HG03442 (cell line): ENCODE data around the gene GLT1D1.

Experiments used
- ATAC-seq: cut with Tn5 transposase; IDR thresholded peaks from one replicate; pipeline ENCODE4 v1.9.1; 2021; ENCODE audit warnings: mild to moderate bottlenecking, moderate library complexity; ENCODE audit not compliant: unreplicated experiment

GLT1D1 gene

GRCh38 chr12:128992116-128992515 is 138.8 kb downstream of the GLT1D1 start:
- ATAC-seq, result no peak

GRCh38 chr12:128992550-128992949 is 139.3 kb downstream of the GLT1D1 start:
- ATAC-seq, result no peak

- no peak for ATAC-seq
Measured at GRCh38 chr12:128994856-128995255, 141.6 kb downstream of the GLT1D1 start.

GRCh38 chr12:128995619-128996018 is 142.3 kb downstream of the GLT1D1 start:
- ATAC-seq, result no peak

- no peak for ATAC-seq
Measured at GRCh38 chr12:129001826-129002225, 148.5 kb downstream of the GLT1D1 start.

- ATAC-seq, result no peak
Measured at GRCh38 chr12:129002427-129002826, 149.1 kb downstream of the GLT1D1 start.

- ATAC-seq, result no peak
Measured at GRCh38 chr12:129005416-129005815, 152.1 kb downstream of the GLT1D1 start.

GRCh38 chr12:129005829-129006228 is 152.6 kb downstream of the GLT1D1 start:
- ATAC-seq, result no peak

- ATAC-seq, result no peak
Measured at GRCh38 chr12:129009833-129010622, 156.8 kb downstream of the GLT1D1 start.

GRCh38 chr12:129016159-129016558 is 162.9 kb downstream of the GLT1D1 start:
- ATAC-seq, result no peak

GRCh38 chr12:129025055-129025454 is 171.8 kb downstream of the GLT1D1 start:
- no peak for ATAC-seq

GRCh38 chr12:129028844-129029243 is 175.6 kb downstream of the GLT1D1 start:
- ATAC-seq, result no peak
